DMS53 treated with DMSO at 0.1 percent for 48 hours (cell line): Measurements from ENCODE around the gene KNDC1.

Experiments
- DNase-seq: peaks from one replicate; lab custom pipeline; 2025; ENCODE audit not compliant: unreplicated experiment; lab: John Stamatoyannopoulos, UW

Gene KNDC1

GRCh38 chr10:133272301-133272963 is 112.4 kb downstream of the KNDC1 start:
- no peak for DNase-seq

- DNase-seq = no peak
These were observed 113.0 kb downstream of the KNDC1 start for GRCh38 chr10:133272964-133273420.

GRCh38 chr10:133273534-133274143 is 113.6 kb downstream of the KNDC1 start:
- no peak for DNase-seq

- no peak for DNase-seq
These were observed 115.0 kb downstream of the KNDC1 start for GRCh38 chr10:133274751-133275683.

- DNase-seq = no peak
These were observed 115.7 kb downstream of the KNDC1 start for GRCh38 chr10:133275684-133276092.
